ENCODE results near the gene BICC1.

The BICC1 gene

DNA sequence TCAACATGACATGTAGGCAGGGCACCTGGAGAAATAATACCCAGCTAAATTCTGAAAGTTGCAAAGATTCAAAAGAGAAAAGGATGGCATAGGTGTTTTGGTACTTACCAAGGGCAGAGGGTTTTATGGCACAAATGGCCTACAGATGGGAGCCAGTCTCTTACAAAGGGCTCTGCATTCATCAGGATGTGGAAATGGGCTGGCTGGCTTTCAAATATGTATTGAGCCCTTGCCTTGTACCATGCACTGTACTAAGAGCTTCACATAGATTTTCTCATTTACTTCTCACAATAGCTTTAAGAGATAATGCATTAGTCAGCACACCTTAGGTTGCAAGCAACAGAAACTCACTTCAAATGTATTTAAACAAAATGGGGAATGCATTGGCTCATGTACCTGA, 327.1 kb downstream of the BICC1 start:
- Histone ChIP-seq H3K4me1 (ENCODE audit: control insufficient read depth, insufficient read depth, low read length, poor library complexity, severe bottlenecking) (no peaks in the 10 kb centered on the region), H3K4me3 (ENCODE audit: extremely low read depth, insufficient read depth, low read length, poor library complexity, severe bottlenecking) (no peak overlapping the region), H3K36me3 (ENCODE audit: control insufficient read depth, insufficient read depth, low read length) (no peaks in the 10 kb centered on the region), H3K27ac (ENCODE audit: low read depth, low read length, severe bottlenecking) (no peak overlapping the region), H3K9me3 (ENCODE audit: control insufficient read depth, low read length) (no peaks in the 10 kb centered on the region)

GRCh38 chr10:58840840-58841435, 328.3 kb downstream of the BICC1 start:
- WGBS, 2 experiments (ENCODE audit: insufficient coverage in 2 of 2), result 89% methylated on average over 1 of the region's 1 CpG; no CpG with 5 or more reads in 1 of the 2 experiments
- H3K9me3 ChIP-seq (ENCODE audit: control insufficient read depth, low read length), result no peaks in the 10 kb centered on the region
- H3K36me3 ChIP-seq (ENCODE audit: control insufficient read depth, insufficient read depth, low read length), result no peaks in the 10 kb centered on the region
- H3K27ac ChIP-seq (ENCODE audit: low read depth, low read length, severe bottlenecking), result no peak overlapping the region
- no peaks in the 10 kb centered on the region for H3K4me1 ChIP-seq (ENCODE audit: control insufficient read depth, insufficient read depth, low read length, poor library complexity, severe bottlenecking)
- H3K4me3 ChIP-seq (ENCODE audit: extremely low read depth, insufficient read depth, low read length, poor library complexity, severe bottlenecking), result no peak overlapping the region

- no CpG with 5 or more reads among the region's 4 CpGs for WGBS, 2 experiments (ENCODE audit: insufficient coverage in 2 of 2)
- Histone ChIP-seq H3K36me3 (ENCODE audit: control insufficient read depth, insufficient read depth, low read length) (no peaks in the 10 kb centered on the region), H3K4me3 (ENCODE audit: extremely low read depth, insufficient read depth, low read length, poor library complexity, severe bottlenecking) (no peak overlapping the region), H3K9me3 (ENCODE audit: control insufficient read depth, low read length) (no peaks in the 10 kb centered on the region), H3K27ac (ENCODE audit: low read depth, low read length, severe bottlenecking) (no peak overlapping the region), H3K4me1 (ENCODE audit: control insufficient read depth, insufficient read depth, low read length, poor library complexity, severe bottlenecking) (no peaks in the 10 kb centered on the region)
Measured at GRCh38 chr10:58842860-58843376, 330.2 kb downstream of the BICC1 start.

DNA sequence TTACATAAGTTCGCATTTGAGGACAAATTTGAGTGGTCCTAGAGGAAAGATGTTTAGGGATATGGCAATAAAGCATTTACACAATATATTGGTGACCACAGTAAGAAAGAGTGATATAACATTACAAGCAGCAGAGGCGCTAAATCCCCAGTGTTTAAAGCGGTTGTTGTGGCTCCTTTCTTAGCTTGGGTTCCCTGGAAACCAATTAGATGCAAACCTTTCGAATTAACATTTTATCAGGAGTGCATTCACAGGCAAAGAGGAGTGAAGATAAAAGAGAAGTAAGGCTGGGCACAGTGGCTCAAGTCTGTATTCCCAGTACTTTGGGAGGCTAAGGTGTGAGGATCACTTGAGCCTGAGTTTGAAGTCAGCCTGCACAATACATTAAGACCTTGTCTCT, 331.1 kb downstream of the BICC1 start:
- Histone ChIP-seq H3K27ac (ENCODE audit: low read depth, low read length, severe bottlenecking) (no peak overlapping the region), H3K9me3 (ENCODE audit: control insufficient read depth, low read length) (no peaks in the 10 kb centered on the region), H3K36me3 (ENCODE audit: control insufficient read depth, insufficient read depth, low read length) (no peaks in the 10 kb centered on the region), H3K4me1 (ENCODE audit: control insufficient read depth, insufficient read depth, low read length, poor library complexity, severe bottlenecking) (no peaks in the 10 kb centered on the region), H3K4me3 (ENCODE audit: extremely low read depth, insufficient read depth, low read length, poor library complexity, severe bottlenecking) (no peak overlapping the region)
- 83 to 86% methylated on average over 2 of the region's 4 CpGs for WGBS, 2 experiments (ENCODE audit: insufficient coverage in 2 of 2)

DNA sequence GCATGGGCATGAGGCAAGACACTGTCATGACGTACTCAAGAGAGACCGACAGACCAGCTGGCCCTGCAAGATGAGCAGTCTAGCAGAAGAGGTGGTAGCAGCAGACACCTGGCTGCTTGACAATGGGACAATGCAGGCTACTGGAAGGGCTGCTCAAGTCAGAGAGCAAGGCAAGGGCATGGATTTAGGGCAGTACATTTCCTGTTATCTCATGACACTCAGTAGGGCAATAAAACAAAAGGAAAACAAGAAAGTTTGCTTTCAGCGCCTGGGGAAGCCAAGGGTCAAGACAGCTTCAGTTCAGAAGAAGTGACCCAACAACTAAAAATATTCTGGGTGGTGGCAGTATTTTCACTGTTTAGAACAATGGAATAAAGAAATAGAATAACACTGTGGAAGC, 332.0 kb downstream of the BICC1 start:
- Histone ChIP-seq H3K36me3 (ENCODE audit: control insufficient read depth, insufficient read depth, low read length) (no peaks in the 10 kb centered on the region), H3K4me3 (ENCODE audit: extremely low read depth, insufficient read depth, low read length, poor library complexity, severe bottlenecking) (no peak overlapping the region), H3K9me3 (ENCODE audit: control insufficient read depth, low read length) (no peaks in the 10 kb centered on the region), H3K4me1 (ENCODE audit: control insufficient read depth, insufficient read depth, low read length, poor library complexity, severe bottlenecking) (no peaks in the 10 kb centered on the region), H3K27ac (ENCODE audit: low read depth, low read length, severe bottlenecking) (no peak overlapping the region)
- WGBS, 2 experiments (ENCODE audit: insufficient coverage in 2 of 2), result 92 to 97% methylated on average over 2 to 3 of the region's 3 CpGs

DNA sequence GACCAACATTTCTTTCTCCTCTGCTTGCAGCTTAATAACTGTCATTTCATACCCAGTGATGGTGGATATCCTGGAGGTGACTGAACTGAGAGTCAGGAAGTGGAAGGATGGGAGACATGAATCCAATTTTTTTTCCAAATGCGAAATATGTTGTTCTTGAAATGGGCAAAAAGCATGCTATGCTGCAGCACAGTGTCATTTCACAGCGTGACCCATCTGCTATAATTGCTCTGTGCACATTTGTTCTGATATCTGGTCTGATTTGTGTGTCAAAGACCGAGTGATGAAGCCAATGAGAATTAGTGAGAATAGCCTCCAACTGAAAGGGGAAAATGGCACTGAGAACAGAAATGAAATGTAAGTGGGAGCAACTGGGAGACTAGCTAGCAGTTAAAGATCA, 334.2 kb downstream of the BICC1 start:
- Histone ChIP-seq H3K9me3 (ENCODE audit: control insufficient read depth, low read length) (no peaks in the 10 kb centered on the region), H3K4me1 (ENCODE audit: control insufficient read depth, insufficient read depth, low read length, poor library complexity, severe bottlenecking) (no peaks in the 10 kb centered on the region), H3K36me3 (ENCODE audit: control insufficient read depth, insufficient read depth, low read length) (no peaks in the 10 kb centered on the region), H3K4me3 (ENCODE audit: extremely low read depth, insufficient read depth, low read length, poor library complexity, severe bottlenecking) (no peak overlapping the region), H3K27ac (ENCODE audit: low read depth, low read length, severe bottlenecking) (no peak overlapping the region)
- WGBS, 2 experiments (ENCODE audit: insufficient coverage in 2 of 2), result 77 to 87% methylated on average over 3 of the region's 3 CpGs

DNA sequence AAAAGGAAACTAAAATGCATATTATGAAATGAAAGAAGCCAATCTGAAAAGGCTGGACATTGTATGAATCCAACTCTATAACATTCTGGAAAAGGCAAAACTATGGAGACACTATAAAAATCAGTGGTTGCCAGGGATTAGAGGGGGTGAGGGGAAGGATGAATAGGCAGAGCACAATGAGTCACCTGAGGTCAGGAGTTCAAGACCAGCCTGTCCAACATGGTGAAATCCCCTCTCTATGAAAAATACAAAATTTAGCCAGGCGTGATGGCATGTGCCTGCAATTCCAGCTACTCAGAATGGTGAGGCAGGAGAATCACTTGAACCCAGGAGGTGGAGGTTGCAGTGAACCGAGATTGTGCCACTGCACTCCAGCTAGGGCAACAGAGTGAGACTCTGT, 338.9 kb downstream of the BICC1 start:
- Histone ChIP-seq H3K27ac (ENCODE audit: low read depth, low read length, severe bottlenecking) (no peak overlapping the region), H3K36me3 (ENCODE audit: control insufficient read depth, insufficient read depth, low read length) (no peaks in the 10 kb centered on the region), H3K9me3 (ENCODE audit: control insufficient read depth, low read length) (no peaks in the 10 kb centered on the region), H3K4me1 (ENCODE audit: control insufficient read depth, insufficient read depth, low read length, poor library complexity, severe bottlenecking) (no peaks in the 10 kb centered on the region), H3K4me3 (ENCODE audit: extremely low read depth, insufficient read depth, low read length, poor library complexity, severe bottlenecking) (no peak overlapping the region)
- 81% methylated on average over 2 of the region's 2 CpGs for WGBS, 2 experiments (ENCODE audit: insufficient coverage in 2 of 2)

DNA sequence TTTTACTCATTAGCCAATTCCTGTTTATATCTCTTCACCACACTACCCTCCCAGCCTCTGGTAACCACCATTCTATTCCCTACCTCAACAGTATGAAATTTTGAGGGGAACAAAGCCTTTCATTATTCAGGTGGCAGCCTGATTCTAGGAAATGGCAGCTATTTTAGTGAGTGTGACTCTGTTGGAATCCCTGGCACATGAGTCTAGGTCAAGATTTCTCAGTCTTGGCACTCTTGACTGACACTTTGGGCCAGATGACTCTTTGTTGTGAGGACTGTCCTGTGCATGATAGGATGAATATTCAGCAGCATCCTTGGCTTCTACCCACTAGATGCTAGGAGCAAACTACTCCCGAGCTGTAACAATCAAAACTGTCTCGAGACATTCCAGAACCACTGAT, 341.0 kb downstream of the BICC1 start:
- Histone ChIP-seq H3K27ac (ENCODE audit: low read depth, low read length, severe bottlenecking) (no peak overlapping the region), H3K4me1 (ENCODE audit: control insufficient read depth, insufficient read depth, low read length, poor library complexity, severe bottlenecking) (peaks cover 10% of the 10 kb centered on the region), H3K9me3 (ENCODE audit: control insufficient read depth, low read length) (no peaks in the 10 kb centered on the region), H3K4me3 (ENCODE audit: extremely low read depth, insufficient read depth, low read length, poor library complexity, severe bottlenecking) (no peak overlapping the region), H3K36me3 (ENCODE audit: control insufficient read depth, insufficient read depth, low read length) (no peaks in the 10 kb centered on the region)
- no CpG with 5 or more reads among the region's 2 CpGs for WGBS, 2 experiments (ENCODE audit: insufficient coverage in 2 of 2)

- no peaks in the 10 kb centered on the region for H3K9me3 ChIP-seq (ENCODE audit: control insufficient read depth, low read length)
- peaks cover 10% of the 10 kb centered on the region for H3K4me1 ChIP-seq (ENCODE audit: control insufficient read depth, insufficient read depth, low read length, poor library complexity, severe bottlenecking)
- H3K4me3 ChIP-seq (ENCODE audit: extremely low read depth, insufficient read depth, low read length, poor library complexity, severe bottlenecking), result no peak overlapping the region
- 100% methylated on average over 2 of the region's 2 CpGs for WGBS, 2 experiments (ENCODE audit: insufficient coverage in 2 of 2)
- H3K27ac ChIP-seq (ENCODE audit: low read depth, low read length, severe bottlenecking), result no peak overlapping the region
- no peaks in the 10 kb centered on the region for H3K36me3 ChIP-seq (ENCODE audit: control insufficient read depth, insufficient read depth, low read length)
Measured at GRCh38 chr10:58854811-58855210, 342.1 kb downstream of the BICC1 start.

DNA sequence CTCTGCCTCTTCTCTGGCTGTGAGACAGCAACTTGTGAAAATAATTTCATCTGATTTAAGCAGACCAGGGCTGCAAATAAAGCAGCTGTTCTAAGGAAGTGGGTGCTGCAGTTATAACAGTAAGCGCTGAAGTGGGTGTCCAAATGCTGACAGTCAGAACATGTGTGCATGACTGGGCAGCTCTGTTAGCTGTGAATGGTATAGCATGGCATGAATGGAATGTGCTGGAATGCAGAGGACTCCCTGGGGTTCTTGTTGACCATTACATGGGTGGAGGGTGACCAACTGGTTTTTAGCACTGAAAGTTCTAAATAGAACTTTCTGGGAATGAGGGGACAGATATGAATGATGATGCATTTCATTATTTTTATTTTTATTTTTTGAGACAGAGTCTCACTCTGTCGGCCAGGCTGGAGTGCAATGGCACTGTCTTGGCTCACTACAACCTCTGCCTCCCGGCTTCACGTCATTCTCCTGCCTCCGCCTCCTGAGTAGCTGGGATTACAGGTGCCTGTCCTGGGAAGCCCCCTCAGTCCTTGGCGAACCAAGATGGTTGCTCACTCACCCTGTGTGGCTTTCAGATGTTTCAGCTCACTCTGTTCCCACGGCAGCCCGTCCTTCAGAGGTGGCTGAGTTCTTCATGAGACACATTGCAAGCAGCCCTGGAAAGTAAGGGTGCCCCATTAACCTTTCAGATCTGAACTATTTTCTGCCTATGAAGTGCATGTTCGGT, 344.0 kb downstream of the BICC1 start:
- peaks cover 10% of the 10 kb centered on the region for H3K4me1 ChIP-seq (ENCODE audit: control insufficient read depth, insufficient read depth, low read length, poor library complexity, severe bottlenecking)
- no peaks in the 10 kb centered on the region for H3K9me3 ChIP-seq (ENCODE audit: control insufficient read depth, low read length)
- no peaks in the 10 kb centered on the region for H3K36me3 ChIP-seq (ENCODE audit: control insufficient read depth, insufficient read depth, low read length)
- no peak overlapping the region for H3K27ac ChIP-seq (ENCODE audit: low read depth, low read length, severe bottlenecking)
- H3K4me3 ChIP-seq (ENCODE audit: extremely low read depth, insufficient read depth, low read length, poor library complexity, severe bottlenecking), result no peak overlapping the region
- WGBS, 2 experiments (ENCODE audit: insufficient coverage in 2 of 2), result 83 to 91% methylated on average over 8 of the region's 9 CpGs

DNA sequence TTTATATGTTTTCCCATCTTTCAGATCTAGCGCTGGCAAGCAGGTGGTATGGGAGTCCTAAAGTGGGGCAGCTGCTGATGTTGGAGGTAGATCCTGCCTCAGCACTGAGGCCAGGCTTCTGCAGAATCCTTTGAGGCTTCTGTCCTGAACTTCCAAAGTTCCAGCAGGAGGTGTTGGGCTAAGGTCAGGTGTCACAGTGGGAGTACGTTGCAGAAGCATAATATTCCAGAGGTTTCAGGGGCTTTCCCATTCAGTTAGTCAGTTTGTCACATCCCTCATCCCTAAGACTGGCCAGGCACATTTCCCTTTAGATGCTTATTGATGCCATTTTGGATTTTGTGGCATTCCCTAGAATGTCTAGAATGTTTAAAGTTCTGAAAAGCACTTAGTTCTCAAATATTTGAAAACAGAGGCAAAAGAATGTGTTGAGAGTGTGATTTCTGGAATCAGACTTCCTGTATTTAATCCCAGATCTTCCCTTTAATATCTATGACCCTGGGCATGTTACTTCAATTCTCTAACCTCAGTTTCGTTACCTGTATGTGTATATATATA, 344.7 kb downstream of the BICC1 start:
- Histone ChIP-seq H3K4me3 (ENCODE audit: extremely low read depth, insufficient read depth, low read length, poor library complexity, severe bottlenecking) (no peak overlapping the region), H3K27ac (ENCODE audit: low read depth, low read length, severe bottlenecking) (no peak overlapping the region), H3K36me3 (ENCODE audit: control insufficient read depth, insufficient read depth, low read length) (no peaks in the 10 kb centered on the region), H3K9me3 (ENCODE audit: control insufficient read depth, low read length) (no peaks in the 10 kb centered on the region), H3K4me1 (ENCODE audit: control insufficient read depth, insufficient read depth, low read length, poor library complexity, severe bottlenecking) (peaks cover 10% of the 10 kb centered on the region)
- WGBS, 2 experiments (ENCODE audit: insufficient coverage in 2 of 2), result 0% methylated on average over 1 of the region's 3 CpGs; no CpG with 5 or more reads in 1 of the 2 experiments
